ENCODE measurements around the gene ARHGAP26. TPM values are rescaled to one million over a fixed set of nuclear protein-coding genes. Genes with fewer than 3 reads are reported as not detected.

The ARHGAP26 gene
- polyA plus RNA-seq, 1 donor from 2014 or later: 0.83 TPM

DNA sequence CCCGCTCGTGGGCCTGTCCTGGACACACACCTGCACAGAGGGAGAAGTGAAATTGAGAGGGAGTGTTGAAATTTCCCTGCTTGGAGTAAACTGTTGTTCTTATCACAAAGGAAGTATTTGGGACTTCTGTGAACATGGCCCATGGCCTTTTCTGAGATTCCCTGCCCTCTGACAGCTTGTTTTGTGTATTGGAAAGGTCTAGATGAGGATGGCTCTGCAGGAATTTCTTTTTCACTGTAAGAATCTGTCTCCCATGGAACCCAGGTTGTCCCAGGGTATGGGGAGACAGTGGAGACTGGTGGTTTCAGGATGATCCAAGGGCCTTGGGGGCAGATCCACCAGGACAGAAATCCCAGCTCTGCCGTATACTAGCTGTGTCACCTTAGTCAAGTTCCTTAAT, 121.8 kb downstream of the ARHGAP26 start:
- Histone ChIP-seq H4K20me1 (ENCODE audit: insufficient read depth) (no peaks in the 10 kb centered on the region), H3K4me3 (ENCODE audit: low read length) (no peak overlapping the region), H3K9me3 (ENCODE audit: low read length) (no peaks in the 10 kb centered on the region), H3F3A (ENCODE audit: insufficient read depth, low read length, poor library complexity, severe bottlenecking) (no peaks in the 10 kb centered on the region), H3K79me2 (replicated peaks; ENCODE audit: insufficient read depth, low read length) (no peaks in the 10 kb centered on the region), H3K27me3 (ENCODE audit: insufficient read depth, low read depth, low read length) (no peaks in the 10 kb centered on the region), H2AFZ (ENCODE audit: low read depth, low read length) (no peak overlapping the region), H3K9ac (ENCODE audit: low read length) (no peak overlapping the region), H3K27ac (ENCODE audit: low read length) (no peak overlapping the region), H3K36me3 (ENCODE audit: insufficient read depth, low read length) (no peaks in the 10 kb centered on the region), H3K4me2 (ENCODE audit: low read length) (no peak overlapping the region), H3K9me2 (ENCODE audit: insufficient read depth, low read length) (no peaks in the 10 kb centered on the region)
- TF ChIP-seq, protein P1, sequence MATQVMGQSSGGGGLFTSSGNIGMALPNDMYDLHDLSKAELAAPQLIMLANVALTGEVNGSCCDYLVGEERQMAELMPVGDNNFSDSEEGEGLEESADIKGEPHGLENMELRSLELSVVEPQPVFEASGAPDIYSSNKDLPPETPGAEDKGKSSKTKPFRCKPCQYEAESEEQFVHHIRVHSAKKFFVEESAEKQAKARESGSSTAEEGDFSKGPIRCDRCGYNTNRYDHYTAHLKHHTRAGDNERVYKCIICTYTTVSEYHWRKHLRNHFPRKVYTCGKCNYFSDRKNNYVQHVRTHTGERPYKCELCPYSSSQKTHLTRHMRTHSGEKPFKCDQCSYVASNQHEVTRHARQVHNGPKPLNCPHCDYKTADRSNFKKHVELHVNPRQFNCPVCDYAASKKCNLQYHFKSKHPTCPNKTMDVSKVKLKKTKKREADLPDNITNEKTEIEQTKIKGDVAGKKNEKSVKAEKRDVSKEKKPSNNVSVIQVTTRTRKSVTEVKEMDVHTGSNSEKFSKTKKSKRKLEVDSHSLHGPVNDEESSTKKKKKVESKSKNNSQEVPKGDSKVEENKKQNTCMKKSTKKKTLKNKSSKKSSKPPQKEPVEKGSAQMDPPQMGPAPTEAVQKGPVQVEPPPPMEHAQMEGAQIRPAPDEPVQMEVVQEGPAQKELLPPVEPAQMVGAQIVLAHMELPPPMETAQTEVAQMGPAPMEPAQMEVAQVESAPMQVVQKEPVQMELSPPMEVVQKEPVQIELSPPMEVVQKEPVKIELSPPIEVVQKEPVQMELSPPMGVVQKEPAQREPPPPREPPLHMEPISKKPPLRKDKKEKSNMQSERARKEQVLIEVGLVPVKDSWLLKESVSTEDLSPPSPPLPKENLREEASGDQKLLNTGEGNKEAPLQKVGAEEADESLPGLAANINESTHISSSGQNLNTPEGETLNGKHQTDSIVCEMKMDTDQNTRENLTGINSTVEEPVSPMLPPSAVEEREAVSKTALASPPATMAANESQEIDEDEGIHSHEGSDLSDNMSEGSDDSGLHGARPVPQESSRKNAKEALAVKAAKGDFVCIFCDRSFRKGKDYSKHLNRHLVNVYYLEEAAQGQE (IDR thresholded peaks at IDR 0.05; ENCODE audit: borderline replicate concordance): no peak
- TF ChIP-seq EZH2 (IDR thresholded peaks at IDR 0.05; ENCODE audit: borderline replicate concordance, insufficient read depth, low read length, poor library complexity, severe bottlenecking) (no peak), MXI1 (conservative IDR thresholded peaks at IDR 0.05; ENCODE audit: poor library complexity, severe bottlenecking) (no peak), EP300 (conservative IDR thresholded peaks at IDR 0.05; ENCODE audit: poor library complexity, severe bottlenecking) (no peak), SMC3 (conservative IDR thresholded peaks at IDR 0.05; ENCODE audit: poor library complexity) (no peak), POLR2AphosphoS5 (IDR thresholded peaks at IDR 0.05) (no peak), RAD21 (conservative IDR thresholded peaks at IDR 0.05) (no peak), TAF1 (IDR thresholded peaks at IDR 0.05; ENCODE audit: low read depth) (no peak)
- TF ChIP-seq, protein P2, sequence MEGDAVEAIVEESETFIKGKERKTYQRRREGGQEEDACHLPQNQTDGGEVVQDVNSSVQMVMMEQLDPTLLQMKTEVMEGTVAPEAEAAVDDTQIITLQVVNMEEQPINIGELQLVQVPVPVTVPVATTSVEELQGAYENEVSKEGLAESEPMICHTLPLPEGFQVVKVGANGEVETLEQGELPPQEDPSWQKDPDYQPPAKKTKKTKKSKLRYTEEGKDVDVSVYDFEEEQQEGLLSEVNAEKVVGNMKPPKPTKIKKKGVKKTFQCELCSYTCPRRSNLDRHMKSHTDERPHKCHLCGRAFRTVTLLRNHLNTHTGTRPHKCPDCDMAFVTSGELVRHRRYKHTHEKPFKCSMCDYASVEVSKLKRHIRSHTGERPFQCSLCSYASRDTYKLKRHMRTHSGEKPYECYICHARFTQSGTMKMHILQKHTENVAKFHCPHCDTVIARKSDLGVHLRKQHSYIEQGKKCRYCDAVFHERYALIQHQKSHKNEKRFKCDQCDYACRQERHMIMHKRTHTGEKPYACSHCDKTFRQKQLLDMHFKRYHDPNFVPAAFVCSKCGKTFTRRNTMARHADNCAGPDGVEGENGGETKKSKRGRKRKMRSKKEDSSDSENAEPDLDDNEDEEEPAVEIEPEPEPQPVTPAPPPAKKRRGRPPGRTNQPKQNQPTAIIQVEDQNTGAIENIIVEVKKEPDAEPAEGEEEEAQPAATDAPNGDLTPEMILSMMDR (IDR thresholded peaks at IDR 0.05; ENCODE audit: poor library complexity, severe bottlenecking): no peak

DNA sequence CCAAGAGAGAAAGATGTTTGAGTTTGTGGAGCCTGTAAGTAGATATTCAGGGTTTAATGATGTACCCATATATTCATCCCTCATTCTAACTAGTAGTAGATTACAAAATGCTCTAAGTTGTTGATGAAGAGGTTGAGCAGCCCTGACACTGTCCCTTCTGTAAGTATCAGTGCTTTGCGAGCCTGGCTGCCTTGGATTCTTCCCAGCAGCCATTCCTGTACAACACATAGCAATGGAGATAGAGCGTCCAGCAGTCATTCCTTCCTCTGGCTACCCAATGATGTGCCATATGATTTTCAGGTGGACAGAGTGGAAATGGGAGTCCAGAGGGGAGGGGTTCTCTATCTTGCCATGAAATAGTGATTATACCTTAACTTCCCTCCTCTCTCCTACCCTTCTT, 124.1 kb downstream of the ARHGAP26 start:
- TF ChIP-seq RAD21 (conservative IDR thresholded peaks at IDR 0.05): no peak
- TF ChIP-seq, protein P2 (IDR thresholded peaks at IDR 0.05; ENCODE audit: poor library complexity, severe bottlenecking): no peak
- TF ChIP-seq, protein P1 (IDR thresholded peaks at IDR 0.05; ENCODE audit: borderline replicate concordance): no peak
- Histone ChIP-seq H3K27ac (ENCODE audit: low read length) (no peak overlapping the region), H3K27me3 (ENCODE audit: insufficient read depth, low read depth, low read length) (no peaks in the 10 kb centered on the region), H3F3A (ENCODE audit: insufficient read depth, low read length, poor library complexity, severe bottlenecking) (no peaks in the 10 kb centered on the region), H2AFZ (ENCODE audit: low read depth, low read length) (no peak overlapping the region), H3K79me2 (replicated peaks; ENCODE audit: insufficient read depth, low read length) (no peaks in the 10 kb centered on the region), H3K4me3 (ENCODE audit: low read length) (no peak overlapping the region), H3K9me2 (ENCODE audit: insufficient read depth, low read length) (no peaks in the 10 kb centered on the region), H3K9ac (ENCODE audit: low read length) (no peak overlapping the region), H3K4me2 (ENCODE audit: low read length) (no peak overlapping the region), H3K9me3 (ENCODE audit: low read length) (no peaks in the 10 kb centered on the region), H3K36me3 (ENCODE audit: insufficient read depth, low read length) (no peaks in the 10 kb centered on the region), H4K20me1 (ENCODE audit: insufficient read depth) (no peaks in the 10 kb centered on the region)
